KMS-11 (cell line): ENCODE measurements around the gene MORC2.

ENCODE experiments used
- H2AFZ ChIP-seq: fragments of 200-600 bp; sonication (generic); 2 replicates; pipeline ENCODE4 v1.6.1; 2016; ENCODE audit warnings: antibody characterized with exemption, mixed run types, low read depth
- H3K27ac ChIP-seq: fragments of 200-600 bp; sonication (generic); 2 replicates; pipeline ENCODE4 v1.6.1; 2016; ENCODE audit warnings: mild to moderate bottlenecking, mixed run types
- H3K27me3 ChIP-seq: fragments of 200-600 bp; sonication (generic); 2 replicates; pipeline ENCODE4 v1.6.1; 2017; ENCODE audit warnings: mild to moderate bottlenecking, low read depth, mixed run types, moderate library complexity; ENCODE audit not compliant: insufficient read depth
- H3K36me3 ChIP-seq: fragments of 200-600 bp; sonication (generic); 2 replicates; pipeline ENCODE4 v1.6.1; 2017; ENCODE audit warnings: mild to moderate bottlenecking, mixed run types; ENCODE audit not compliant: insufficient read depth
- H3K4me1 ChIP-seq: fragments of 200-600 bp; sonication (generic); 2 replicates; pipeline ENCODE4 v1.6.1; 2016; ENCODE audit warnings: mild to moderate bottlenecking, low read depth, mixed run types; ENCODE audit not compliant: poor library complexity, severe bottlenecking
- H3K4me2 ChIP-seq: fragments of 200-600 bp; sonication (generic); 2 replicates; pipeline ENCODE4 v1.7.0; 2016; ENCODE audit warnings: mild to moderate bottlenecking, mixed run types
- H3K4me3 ChIP-seq: fragments of 200-600 bp; sonication (generic); IDR thresholded peaks from 2 replicates; pipeline ENCODE4 v1.6.1; 2017; ENCODE audit warnings: low read depth, low read length, mixed read lengths; ENCODE audit not compliant: insufficient read depth
- H3K79me2 ChIP-seq: fragments of 200-600 bp; sonication (generic); 2 replicates; pipeline ENCODE4 v1.6.1; 2016; ENCODE audit warnings: low read depth, mixed run types; ENCODE audit not compliant: insufficient read depth
- H3K9ac ChIP-seq: fragments of 200-600 bp; sonication (generic); 2 replicates; pipeline ENCODE4 v1.6.1; 2016; ENCODE audit warnings: mild to moderate bottlenecking, mixed run types
- H4K20me1 ChIP-seq: fragments of 200-600 bp; sonication (generic); 2 replicates; pipeline ENCODE4 v1.6.1; 2016; ENCODE audit warnings: mild to moderate bottlenecking, mixed run types; ENCODE audit not compliant: insufficient read depth
- TF ChIP-seq, protein P1 (sequence below): fragments of 200-600 bp; sonication (generic); conservative IDR thresholded peaks from 2 replicates; pipeline ENCODE4 v1.6.1; 2017; ENCODE audit warnings: low read depth, mild to moderate bottlenecking, antibody characterized with exemption, low read length, moderate library complexity, mixed read lengths

The MORC2 gene

DNA sequence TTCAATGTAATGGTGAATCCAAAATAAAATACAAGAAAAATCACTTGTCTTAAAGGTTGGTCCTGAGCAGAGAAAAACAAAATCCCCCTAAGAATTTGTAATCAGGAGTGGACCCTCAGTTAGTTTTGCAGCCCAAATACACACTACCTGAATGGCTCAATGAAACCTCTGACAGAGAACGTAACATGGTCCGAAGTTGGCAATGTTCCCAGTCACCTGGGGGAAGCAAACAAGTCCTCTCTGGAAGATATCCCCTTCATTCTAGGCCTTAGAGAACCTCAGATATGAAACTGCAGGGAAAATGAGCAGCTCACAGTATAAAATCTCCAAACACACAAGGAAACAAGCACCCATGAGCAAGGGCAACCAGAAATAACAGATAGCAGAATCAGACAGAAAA, 58.2 kb downstream of the MORC2 start:
- H3K9ac ChIP-seq, result no peak overlapping the region
- H3K27me3 ChIP-seq, result no peaks in the 10 kb centered on the region
- H3K4me2 ChIP-seq, result no peak overlapping the region
- no peak overlapping the region for H2AFZ ChIP-seq
- TF ChIP-seq, protein P1, sequence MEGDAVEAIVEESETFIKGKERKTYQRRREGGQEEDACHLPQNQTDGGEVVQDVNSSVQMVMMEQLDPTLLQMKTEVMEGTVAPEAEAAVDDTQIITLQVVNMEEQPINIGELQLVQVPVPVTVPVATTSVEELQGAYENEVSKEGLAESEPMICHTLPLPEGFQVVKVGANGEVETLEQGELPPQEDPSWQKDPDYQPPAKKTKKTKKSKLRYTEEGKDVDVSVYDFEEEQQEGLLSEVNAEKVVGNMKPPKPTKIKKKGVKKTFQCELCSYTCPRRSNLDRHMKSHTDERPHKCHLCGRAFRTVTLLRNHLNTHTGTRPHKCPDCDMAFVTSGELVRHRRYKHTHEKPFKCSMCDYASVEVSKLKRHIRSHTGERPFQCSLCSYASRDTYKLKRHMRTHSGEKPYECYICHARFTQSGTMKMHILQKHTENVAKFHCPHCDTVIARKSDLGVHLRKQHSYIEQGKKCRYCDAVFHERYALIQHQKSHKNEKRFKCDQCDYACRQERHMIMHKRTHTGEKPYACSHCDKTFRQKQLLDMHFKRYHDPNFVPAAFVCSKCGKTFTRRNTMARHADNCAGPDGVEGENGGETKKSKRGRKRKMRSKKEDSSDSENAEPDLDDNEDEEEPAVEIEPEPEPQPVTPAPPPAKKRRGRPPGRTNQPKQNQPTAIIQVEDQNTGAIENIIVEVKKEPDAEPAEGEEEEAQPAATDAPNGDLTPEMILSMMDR, result no peak
- H3K4me3 ChIP-seq, result no peak overlapping the region
- H4K20me1 ChIP-seq, result no peaks in the 10 kb centered on the region
- no peaks in the 10 kb centered on the region for H3K79me2 ChIP-seq
- no peak overlapping the region for H3K27ac ChIP-seq
- H3K4me1 ChIP-seq, result no peaks in the 10 kb centered on the region
- H3K36me3 ChIP-seq, result no peaks in the 10 kb centered on the region

DNA sequence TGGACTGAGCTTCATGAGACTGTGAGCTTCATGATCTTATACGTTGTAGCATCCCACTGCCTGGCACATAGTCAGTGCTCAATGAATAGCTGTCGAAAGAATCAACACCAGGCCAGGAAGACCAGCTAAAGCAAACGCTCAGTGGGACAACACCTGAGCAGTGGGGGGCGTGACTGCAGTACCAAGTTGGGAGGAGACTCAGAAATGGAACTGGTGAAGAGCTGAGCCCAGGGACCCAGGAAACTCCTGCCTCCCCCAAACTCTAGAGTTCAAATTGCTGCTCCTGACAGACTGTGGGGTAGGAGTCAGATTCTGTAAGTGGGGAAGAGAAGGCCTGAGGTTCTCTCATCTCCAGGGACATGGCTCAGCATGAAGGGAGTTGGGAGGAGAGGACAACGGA, 59.3 kb downstream of the MORC2 start:
- TF ChIP-seq, protein P1, result no peak
- H3K79me2 ChIP-seq, result no peaks in the 10 kb centered on the region
- H3K4me2 ChIP-seq, result no peak overlapping the region
- no peak overlapping the region for H3K9ac ChIP-seq
- no peaks in the 10 kb centered on the region for H3K36me3 ChIP-seq
- H3K4me3 ChIP-seq, result no peak overlapping the region
- H3K4me1 ChIP-seq, result no peaks in the 10 kb centered on the region
- H4K20me1 ChIP-seq, result no peaks in the 10 kb centered on the region
- H2AFZ ChIP-seq, result no peak overlapping the region
- H3K27me3 ChIP-seq, result no peaks in the 10 kb centered on the region
- H3K27ac ChIP-seq, result no peak overlapping the region

DNA sequence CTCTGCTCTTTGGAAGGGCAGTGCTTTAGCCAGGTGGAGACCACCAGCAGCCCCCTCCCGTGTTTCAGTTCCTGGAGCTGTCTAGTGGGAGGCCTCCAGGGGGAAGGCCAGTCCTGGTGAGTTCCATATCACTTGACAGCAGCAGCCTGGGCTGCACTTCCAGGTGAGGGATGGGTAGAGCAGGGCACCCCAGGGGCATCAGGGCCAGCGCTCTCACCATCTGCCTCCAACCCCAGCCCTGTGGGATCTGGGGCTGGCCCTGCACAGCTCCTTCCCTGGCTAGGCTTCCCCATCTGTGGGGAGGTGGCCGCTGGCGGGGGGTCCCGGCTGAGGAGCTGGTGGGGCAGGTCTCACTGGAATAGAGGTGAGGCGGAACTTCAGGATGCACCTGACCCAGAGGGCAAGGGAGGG, 60.5 kb downstream of the MORC2 start:
- H3K27ac ChIP-seq, result no peak overlapping the region
- TF ChIP-seq, protein P1, result no peak
- no peak overlapping the region for H3K4me3 ChIP-seq
- no peaks in the 10 kb centered on the region for H3K36me3 ChIP-seq
- H3K4me2 ChIP-seq, result no peak overlapping the region
- no peak overlapping the region for H3K9ac ChIP-seq
- no peaks in the 10 kb centered on the region for H4K20me1 ChIP-seq
- no peaks in the 10 kb centered on the region for H3K27me3 ChIP-seq
- H3K4me1 ChIP-seq, result no peaks in the 10 kb centered on the region
- no peaks in the 10 kb centered on the region for H3K79me2 ChIP-seq
- H2AFZ ChIP-seq, result no peak overlapping the region

DNA sequence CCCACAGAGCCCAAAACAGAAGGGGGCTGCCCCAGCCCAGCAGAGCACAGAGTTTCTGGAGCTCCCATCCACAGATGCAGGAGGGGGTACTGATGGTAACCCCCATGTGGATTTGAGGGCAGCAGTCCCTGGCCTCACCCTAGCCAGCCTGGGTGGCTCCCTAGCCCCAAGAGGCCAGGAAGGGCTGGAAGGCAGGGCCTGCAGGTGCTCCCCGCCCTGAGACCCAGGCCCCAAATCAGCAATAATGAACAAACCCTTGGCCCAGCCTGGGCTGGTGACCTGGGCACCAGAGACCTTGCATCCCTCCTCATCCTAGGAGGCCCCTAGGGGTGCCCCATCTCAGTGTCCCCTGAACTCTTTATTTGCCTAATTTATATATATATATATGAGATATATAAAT, 61.6 kb downstream of the MORC2 start:
- H3K4me3 ChIP-seq, result no peak overlapping the region
- no peak overlapping the region for H3K9ac ChIP-seq
- H3K27me3 ChIP-seq, result no peaks in the 10 kb centered on the region
- no peaks in the 10 kb centered on the region for H3K79me2 ChIP-seq
- no peaks in the 10 kb centered on the region for H4K20me1 ChIP-seq
- no peak overlapping the region for H2AFZ ChIP-seq
- H3K4me2 ChIP-seq, result no peak overlapping the region
- no peaks in the 10 kb centered on the region for H3K36me3 ChIP-seq
- H3K27ac ChIP-seq, result no peak overlapping the region
- H3K4me1 ChIP-seq, result no peaks in the 10 kb centered on the region
- TF ChIP-seq, protein P1, result no peak

DNA sequence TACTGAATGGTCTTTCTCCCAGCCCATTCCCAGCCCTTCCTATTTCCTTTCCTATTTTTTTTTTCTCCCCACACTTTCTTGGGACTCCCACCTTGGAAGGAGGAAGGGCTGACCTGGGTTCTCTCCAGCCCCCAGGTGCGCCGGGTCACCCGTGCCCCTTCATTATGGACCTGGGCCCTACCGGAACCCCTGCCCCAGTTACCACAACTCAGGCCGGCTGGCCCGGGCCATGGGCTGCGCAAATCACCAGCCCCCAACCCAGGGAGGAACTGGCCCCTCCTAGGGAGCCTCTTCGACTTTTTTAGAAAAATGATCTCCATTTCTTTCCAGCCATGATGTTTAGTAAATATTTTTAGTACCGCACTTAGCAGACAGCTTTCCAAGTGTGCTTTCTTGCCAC, 62.2 kb downstream of the MORC2 start:
- H3K4me1 ChIP-seq, result no peaks in the 10 kb centered on the region
- no peaks in the 10 kb centered on the region for H4K20me1 ChIP-seq
- no peak overlapping the region for H3K27ac ChIP-seq
- no peaks in the 10 kb centered on the region for H3K27me3 ChIP-seq
- no peak overlapping the region for H3K9ac ChIP-seq
- H3K4me3 ChIP-seq, result no peak overlapping the region
- no peaks in the 10 kb centered on the region for H3K79me2 ChIP-seq
- no peaks in the 10 kb centered on the region for H3K36me3 ChIP-seq
- H3K4me2 ChIP-seq, result no peak overlapping the region
- TF ChIP-seq, protein P1, result no peak
- H2AFZ ChIP-seq, result no peak overlapping the region
